HG02571 (cell line): ENCODE data around the gene RPL18.
"Not testable (repeated sequence)": the region's sequence is repeated elsewhere in the genome, so short reads cannot be mapped to it uniquely, and the experiment has no call there.

Experiments
- ATAC-seq: cut with Tn5 transposase; IDR thresholded peaks from one replicate; pipeline ENCODE4 v1.9.1; 2021; ENCODE audit warnings: mild to moderate bottlenecking, moderate library complexity; ENCODE audit not compliant: unreplicated experiment

RPL18 gene

GRCh38 chr19:48618916-48619691 is at the start of gene RPL18, which contains the start of gene SPHK2:
Gene RPL18 (minus strand): TSS chr19:48619178. CDS start chr19:48619143, 35 bp downstream.
Gene SPHK2 (plus strand): TSS chr19:48619506. CDS start chr19:48620515, 1,009 bp downstream.
- peak; percentile 77 for ATAC-seq

- no peak for ATAC-seq
Observed at GRCh38 chr19:48668761-48669160, 49.8 kb upstream of the RPL18 start.

GRCh38 chr19:48668332-48668731 is 49.4 kb upstream of the RPL18 start:
- ATAC-seq, result no peak

GRCh38 chr19:48665786-48666185 is 46.8 kb upstream of the RPL18 start:
- ATAC-seq, result no peak

GRCh38 chr19:48664476-48664875 is 45.5 kb upstream of the RPL18 start:
- ATAC-seq, result no peak

GRCh38 chr19:48663667-48664066 is 44.7 kb upstream of the RPL18 start:
- ATAC-seq, result no peak

- ATAC-seq, result no peak
Observed at GRCh38 chr19:48661711-48662090, 42.7 kb upstream of the RPL18 start.

- peak; percentile 77 for ATAC-seq
Observed at GRCh38 chr19:48660852-48661710, 42.1 kb upstream of the RPL18 start.

GRCh38 chr19:48659768-48660167 is 40.8 kb upstream of the RPL18 start:
- ATAC-seq, result no peak

- ATAC-seq, result no peak
Observed at GRCh38 chr19:48658483-48658882, 39.5 kb upstream of the RPL18 start.

- not testable (repeated sequence) for ATAC-seq
Observed at GRCh38 chr19:48657828-48658227, 38.9 kb upstream of the RPL18 start.

- ATAC-seq, result no peak
Observed at GRCh38 chr19:48656840-48657474, 38.0 kb upstream of the RPL18 start.

GRCh38 chr19:48654299-48655059 is 35.5 kb upstream of the RPL18 start:
- ATAC-seq, result no peak

- no peak for ATAC-seq
Observed at GRCh38 chr19:48651683-48652048, 32.7 kb upstream of the RPL18 start.

- no peak for ATAC-seq
Observed at GRCh38 chr19:48650974-48651682, 32.1 kb upstream of the RPL18 start.

- no peak for ATAC-seq
Observed at GRCh38 chr19:48648134-48648533, 29.2 kb upstream of the RPL18 start.

- ATAC-seq, result no peak
Observed at GRCh38 chr19:48646722-48647216, 27.8 kb upstream of the RPL18 start.

- peak; percentile 57 for ATAC-seq
Observed at GRCh38 chr19:48646001-48646721, 27.2 kb upstream of the RPL18 start, which contains the start of gene CA11. Gene CA11 (minus strand): TSS chr19:48646187. CDS start chr19:48645632, 555 bp downstream.

GRCh38 chr19:48645620-48646000 is 26.6 kb upstream of the RPL18 start:
- ATAC-seq, result no peak
